Stimulated activated CD4-positive, alpha-beta T cell treated with anti-CD3 and anti-CD28 coated beads, Interleukin-15, amount 100 ng/mL, for 48 hours (primary cell): ENCODE data around the gene SLC10A4.

Source experiments
- DNase-seq, 2 donors: peaks; one replicate each; pipeline ENCODE4 v3.0.0-alpha.2; 2020; ENCODE audit warnings: low read depth in 2 of 2

The SLC10A4 gene

DNA sequence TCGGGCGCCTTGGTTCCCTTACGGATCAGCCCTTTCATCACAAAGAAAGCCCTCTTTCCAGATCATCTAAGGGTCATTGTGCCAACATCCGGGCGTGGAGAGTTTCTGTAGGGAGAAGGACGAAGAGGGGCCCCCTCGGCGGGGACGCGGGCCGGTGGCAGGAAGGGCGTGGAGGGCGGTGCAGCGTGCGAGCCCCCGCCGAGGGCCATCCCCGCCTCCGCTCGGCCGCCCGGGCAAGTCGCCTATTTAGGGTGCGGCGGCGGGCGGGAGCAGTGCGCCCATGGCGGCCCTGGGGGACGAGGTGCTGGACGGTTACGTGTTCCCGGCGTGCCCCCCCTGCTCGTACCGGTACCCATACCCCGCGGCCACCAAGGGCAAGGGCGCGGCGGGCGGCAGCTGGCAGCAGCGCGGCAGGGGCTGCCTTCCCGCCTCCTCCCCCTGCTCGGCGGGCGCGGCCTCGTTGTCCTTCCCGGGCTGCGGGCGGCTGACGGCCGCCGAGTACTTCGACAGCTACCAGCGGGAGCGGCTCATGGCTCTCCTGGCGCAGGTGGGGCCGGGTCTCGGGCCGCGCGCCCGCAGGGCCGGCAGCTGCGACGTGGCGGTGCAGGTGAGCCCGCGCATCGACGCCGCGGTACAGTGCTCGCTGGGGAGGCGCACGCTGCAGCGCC is 7.0 kb downstream of the SLC10A4 start, which contains the start of gene ZAR1:
Gene ZAR1 (plus strand): TSS at position 241 of the 668 bp plus-strand sequence. CDS start 40 bp downstream, at position 281.
- no peak for DNase-seq

DNA sequence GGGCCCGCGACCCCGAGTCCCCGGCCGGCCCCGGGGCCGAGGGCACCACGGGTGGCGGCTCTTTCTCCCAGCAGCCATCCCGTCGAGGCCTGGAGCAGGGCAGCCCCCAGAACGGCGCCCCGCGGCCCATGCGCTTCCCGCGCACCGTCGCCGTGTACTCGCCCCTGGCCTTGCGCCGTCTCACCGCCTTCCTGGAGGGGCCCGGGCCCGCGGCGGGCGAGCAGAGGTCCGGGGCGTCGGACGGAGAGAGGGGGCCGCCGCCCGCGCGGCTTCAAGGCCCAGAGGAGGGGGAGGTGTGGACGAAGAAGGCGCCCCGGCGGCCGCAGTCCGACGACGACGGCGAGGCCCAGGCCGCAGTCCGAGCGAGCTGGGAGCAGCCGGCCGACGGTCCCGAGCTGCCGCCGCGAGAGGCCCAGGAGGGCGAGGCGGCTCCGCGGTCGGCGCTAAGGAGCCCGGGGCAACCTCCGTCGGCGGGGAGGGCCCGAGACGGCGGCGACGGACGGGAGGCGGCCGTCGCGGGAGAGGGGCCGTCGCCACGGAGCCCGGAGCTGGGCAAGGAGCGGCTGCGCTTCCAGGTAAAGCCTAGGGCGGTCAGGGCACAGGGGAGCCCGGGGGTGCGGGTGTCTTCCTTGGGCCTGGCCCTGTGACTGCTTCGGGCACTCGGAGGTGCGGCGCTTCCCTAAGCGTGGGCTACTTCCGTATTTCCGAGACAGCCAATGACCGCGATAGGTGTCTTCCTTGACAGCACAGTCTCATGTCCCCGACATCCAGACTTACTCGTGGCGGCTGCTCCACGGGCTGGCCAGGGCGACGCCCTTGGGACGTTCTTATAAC is 7.8 kb downstream of the SLC10A4 start:
- DNase-seq = no peak

DNA sequence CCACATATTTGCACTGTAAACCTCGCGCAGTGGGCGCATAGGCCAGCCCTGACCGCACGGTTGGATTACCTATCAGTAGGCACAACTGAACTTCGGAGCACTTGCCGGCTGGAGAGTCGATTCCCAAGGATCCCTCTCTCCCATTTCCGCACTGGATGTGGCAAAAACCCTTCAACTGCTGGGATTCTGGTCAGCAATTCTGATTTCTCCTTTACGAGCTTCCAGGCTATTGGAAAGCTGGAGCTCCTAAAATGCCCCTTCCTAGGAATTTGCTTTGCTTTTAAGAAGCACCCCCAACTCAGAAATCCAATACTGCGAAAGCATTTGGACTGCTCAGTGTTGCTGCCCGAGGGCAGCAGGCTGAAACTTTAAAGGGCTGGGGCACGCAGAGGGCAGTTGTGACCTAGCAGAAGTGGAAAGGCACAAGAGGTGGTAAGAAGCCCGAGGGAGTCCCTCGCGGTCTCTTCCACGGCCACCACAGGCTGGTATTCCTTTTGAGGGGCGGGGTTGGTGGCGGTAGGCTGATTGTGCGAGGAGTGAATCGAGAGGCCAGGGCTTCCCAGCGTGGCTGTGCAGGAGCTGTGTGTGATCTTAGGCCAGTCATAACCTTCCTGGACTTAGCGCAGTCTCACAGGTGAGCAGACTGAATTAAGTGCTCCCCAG is 8.5 kb downstream of the SLC10A4 start:
- no peak for DNase-seq

DNA sequence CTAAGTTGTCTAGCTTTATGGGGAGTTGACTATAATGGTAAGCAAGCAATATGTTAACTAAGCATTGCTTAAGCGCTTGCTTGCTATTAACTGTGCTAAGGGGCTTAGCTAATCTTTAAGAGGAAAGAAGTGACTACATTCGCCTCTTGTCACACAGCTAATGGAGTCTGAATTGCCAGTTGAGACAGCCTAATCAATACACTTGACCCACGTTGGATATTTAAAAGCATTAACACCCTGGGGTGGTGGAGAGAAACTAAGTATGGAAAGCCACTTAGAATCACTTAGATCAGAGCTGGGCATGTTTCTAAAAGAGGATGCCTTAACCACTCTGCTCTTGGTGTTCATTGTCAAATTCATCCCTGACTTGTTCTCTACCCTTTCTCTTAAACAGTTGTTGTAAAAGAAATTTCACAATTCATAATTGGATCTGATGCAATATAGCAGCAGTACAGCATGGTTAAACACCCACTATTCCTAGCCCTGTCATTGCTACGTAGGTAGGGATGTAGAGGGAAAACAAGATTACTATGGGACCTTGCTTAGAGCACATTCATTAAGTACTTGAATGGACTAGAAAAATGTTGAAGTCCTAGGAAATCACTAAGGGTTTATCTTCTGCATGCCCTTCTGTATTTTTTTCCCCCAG is 10.4 kb downstream of the SLC10A4 start:
- DNase-seq = no peak

DNA sequence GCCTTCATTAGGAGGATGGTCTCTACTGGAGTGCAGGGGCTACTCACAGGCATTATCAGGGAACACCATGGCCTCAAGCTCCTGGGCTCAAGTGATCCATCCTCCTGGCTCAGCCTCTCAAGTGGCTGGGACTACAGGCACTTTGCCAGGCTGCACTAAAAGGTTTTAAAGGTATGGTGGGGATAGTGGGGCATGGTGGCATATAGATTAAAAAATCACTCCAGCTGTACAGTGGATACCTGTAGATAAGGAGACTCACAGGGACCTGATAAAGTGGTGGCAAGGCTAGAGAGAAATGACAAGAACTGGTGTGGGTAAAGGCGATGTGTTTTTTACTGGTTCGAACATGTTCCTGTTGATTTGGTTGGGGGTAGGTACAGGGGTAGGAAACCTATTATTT is 12.8 kb downstream of the SLC10A4 start:
- DNase-seq = no peak

DNA sequence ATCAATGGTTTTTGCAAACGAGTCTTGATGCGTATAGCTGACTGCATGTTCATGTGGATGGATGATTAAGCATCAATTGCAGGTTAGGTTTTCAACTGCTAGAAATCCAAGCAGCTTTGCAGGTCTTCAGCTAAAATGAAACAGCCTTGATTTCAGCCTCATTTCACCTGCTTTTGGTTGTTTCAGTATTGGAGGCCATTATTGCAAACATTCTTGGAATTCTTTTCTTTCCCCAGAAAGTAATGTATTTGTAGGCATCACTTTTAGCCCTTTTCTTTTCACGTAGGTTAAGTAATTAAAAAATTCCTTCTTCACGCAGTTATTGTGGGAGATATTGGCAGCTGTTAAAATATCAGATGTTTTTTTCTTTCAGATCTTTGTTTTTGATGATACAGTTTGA is 15.8 kb downstream of the SLC10A4 start:
- no peak for DNase-seq

DNA sequence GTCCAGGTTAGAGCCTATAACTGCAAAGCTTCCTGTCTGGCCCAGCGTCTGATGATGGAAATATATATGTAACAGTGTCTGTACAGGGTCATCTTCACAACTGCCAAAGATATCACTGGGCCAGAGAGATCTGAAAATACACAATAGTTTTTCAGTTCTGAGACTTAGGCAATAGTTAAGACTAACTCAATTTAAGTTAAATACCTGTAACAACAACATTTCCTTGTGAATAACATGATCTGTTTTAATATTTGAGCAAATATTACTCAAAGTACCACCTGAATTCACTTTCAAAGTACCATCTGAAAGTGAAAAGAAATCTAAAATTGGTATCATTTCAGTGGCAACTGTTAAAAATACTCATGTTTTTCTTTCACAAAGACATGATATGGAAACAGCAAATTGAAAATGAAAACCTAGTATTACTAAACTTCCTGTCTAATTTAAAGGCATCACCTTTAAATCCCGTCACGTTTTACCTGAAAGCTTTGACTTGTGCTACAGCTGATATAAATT is 16.5 kb downstream of the SLC10A4 start:
- no peak for DNase-seq

DNA sequence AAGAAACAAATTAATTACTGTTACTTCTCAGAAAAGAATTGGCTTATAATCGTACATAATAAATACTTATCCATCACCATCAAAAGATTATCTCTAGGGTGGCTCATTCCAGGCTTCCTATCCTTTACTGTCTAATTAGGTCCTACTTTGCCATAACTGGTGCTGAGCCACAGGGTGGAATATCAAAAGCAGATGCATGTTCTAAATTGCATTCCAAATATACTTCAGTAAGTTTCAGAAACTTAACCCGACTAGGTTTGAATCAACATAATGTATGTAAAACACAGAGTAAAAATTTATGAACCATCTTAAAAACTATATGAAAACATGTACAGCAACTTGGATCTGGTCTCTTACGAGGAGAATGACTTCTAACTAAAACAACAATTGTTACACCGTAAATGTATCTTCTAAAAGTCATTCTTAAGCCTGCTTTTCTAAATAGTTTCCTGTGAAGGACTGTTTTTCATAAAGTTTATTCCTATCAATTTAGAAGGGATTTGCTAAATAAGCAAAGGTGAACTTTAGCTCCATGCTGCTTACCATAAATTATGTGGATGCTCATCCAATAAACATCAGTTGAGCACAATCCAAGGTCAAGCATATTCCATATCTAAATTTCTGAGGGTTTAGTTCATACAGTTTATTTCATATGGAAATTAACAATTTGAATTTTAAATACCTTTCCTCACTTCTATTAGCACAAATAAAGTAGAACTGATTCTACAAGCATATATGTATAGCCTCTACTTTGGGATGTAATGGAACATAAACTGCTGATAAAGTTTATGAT is 20.3 kb downstream of the SLC10A4 start:
- DNase-seq = no peak

DNA sequence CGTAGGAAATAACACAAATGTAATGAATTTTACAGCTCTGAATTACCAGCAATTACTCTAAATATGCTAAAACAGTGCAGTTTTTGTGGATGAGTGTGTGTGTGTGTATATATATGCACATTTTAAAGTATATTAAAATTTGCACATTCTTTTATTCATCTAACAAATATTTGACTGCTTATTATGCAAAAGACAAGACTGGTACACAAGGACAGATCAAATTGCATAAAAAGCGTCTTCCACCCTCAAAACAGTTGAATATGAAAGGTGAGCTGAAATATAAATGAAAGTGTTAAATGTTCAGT is 20.8 kb downstream of the SLC10A4 start:
- DNase-seq = no peak

DNA sequence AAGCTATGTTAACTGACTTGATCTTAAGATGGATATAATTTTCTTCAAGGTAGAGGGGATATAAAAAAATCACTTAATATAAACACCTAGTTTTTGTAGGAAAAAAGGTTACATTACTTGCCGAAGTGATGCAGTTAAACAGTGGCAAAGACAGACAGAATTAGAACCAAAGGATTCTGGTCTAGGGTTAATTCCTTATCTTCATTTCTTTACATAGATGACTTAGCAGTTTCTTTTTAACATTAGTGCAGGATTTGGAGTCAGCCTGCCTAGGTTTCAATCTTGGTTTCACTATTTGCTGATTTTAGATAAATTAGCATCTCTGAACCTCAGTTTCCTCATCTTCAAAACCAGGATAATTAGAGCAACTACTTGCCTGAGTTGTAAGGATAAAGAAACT is 21.2 kb downstream of the SLC10A4 start:
- no peak for DNase-seq

DNA sequence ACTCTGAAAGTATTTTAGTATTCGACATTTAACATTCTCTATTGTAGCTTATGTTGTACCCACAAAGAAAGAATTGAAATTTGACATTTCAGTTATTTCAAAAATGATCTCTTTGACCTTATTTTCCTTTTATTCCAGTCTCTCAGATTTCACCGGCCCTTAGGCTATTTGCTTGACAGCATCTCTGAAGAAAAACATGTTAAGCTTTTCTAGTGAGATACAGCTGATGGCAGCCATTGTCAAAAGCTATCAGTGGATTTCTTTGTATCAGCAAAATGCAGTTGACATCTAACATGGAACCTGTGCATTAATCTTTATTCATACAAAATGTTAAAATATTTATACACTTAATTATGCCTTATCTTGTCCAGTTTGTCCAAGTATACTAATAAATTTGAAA is 23.6 kb downstream of the SLC10A4 start:
- DNase-seq = no peak

DNA sequence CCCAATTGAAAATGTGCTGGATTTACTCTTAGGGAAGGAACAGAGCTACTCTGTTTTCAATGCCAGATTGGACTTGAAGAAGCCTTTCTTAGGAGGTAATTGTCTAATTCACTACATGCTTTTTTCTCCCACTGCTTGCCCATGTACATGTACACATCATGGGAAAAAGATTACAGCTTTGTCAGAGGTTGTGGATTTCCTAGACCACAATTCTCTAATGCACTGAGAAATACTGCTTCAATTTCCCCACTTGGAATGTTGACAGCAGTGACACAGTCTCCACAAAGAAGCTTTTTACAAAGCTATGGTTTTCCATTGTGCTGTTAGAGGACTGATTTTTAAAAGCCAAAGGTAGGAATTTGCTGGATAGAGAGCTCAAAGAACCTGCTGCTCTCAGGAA is 26.4 kb downstream of the SLC10A4 start:
- DNase-seq = no peak

DNA sequence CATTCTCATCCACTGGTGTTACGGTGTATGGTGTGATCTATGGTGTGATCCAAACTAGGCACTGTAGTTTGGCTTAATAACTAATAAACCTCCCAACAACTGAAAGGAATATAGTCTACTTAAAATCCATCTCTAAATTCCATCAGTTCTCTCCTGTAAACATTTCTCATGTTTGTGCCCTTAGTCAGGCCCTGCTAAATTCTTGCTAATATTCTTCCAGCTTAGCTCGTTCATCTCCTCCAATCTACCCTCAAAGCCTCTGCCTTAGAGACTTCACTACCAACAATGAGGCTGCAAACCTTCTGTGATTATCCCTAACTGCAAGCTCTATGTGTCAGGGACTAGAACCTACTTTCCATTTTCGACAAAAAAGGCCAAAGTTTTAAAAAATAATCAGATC is 35.0 kb downstream of the SLC10A4 start:
- DNase-seq = no peak

DNA sequence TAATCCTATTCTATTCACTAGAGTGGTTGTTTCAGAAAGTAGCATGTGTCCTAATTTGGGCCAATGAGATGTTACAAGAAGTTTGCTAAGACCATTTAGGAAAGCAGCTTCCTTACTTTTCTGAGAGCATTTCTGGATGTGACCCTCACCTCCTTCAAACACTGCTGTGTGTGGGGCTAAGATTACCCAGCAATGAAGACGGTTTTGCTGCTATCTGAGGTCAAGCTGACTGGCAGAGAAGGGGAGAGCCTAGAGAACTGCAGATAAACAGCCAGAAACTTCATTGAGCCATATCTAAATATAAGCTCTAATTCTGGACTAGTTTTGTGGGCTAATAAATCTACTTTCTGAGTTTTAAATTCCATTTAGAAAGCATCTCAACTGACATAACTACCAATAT is 43.3 kb downstream of the SLC10A4 start:
- no peak for DNase-seq

DNA sequence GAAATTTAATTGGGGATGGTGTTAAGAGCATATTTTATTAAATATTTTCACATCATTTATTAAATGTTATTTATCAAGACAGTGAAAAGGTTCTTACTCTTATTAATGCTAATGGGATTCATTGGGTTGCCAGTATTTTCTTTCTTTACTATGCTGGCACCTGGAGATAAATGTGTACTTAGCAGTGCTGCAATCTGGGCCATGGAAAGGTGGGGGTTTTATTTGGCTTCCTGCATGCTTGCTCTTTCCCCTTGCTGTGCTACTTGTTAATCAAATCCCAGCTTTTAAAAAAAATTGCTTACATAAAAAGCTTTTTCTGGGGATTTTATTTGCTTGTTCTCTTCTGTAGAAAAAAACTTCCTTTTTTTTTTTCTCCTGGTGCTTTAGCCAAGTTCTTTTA is 55.2 kb downstream of the SLC10A4 start:
- DNase-seq = no peak
